GM12878 (cell line): ENCODE results near the gene OLAH. TPM values are rescaled to one million over a fixed set of nuclear protein-coding genes. Genes with fewer than 3 reads are reported as not detected.
A peak's percentile ranks its signal among the peaks of the same experiment; 100 is the strongest.

Source experiments
- ASH2L ChIP-seq: fragments of 300-600, 200-600 bp; sonication (generic); IDR thresholded peaks from 2 replicates; pipeline ENCODE4 v1.6.1; 2017; ENCODE audit warnings: low read depth, mild to moderate bottlenecking, borderline replicate concordance
- ATF2 ChIP-seq: IDR thresholded peaks from 2 replicates; pipeline ENCODE4 v1.6.1; 2012; ENCODE audit warnings: low read length, inconsistent platforms
- CBFB ChIP-seq: IDR thresholded peaks from 2 replicates; pipeline ENCODE4 v1.6.1; 2016; ENCODE audit warnings: antibody characterized with exemption, low read depth
- CHD4 ChIP-seq: fragments of 200-600 bp; sonication (generic); IDR thresholded peaks from 2 replicates; pipeline ENCODE4 v1.6.1; 2016; ENCODE audit warnings: mild to moderate bottlenecking
- CREB1 ChIP-seq: IDR thresholded peaks from 2 replicates; pipeline ENCODE4 v1.6.1; 2012; ENCODE audit warnings: low read depth, mild to moderate bottlenecking, inconsistent platforms
- IRF3 ChIP-seq: fragments of 450-650 bp; IDR thresholded peaks from 2 replicates; pipeline ENCODE4 v1.6.1; 2014; ENCODE audit warnings: mild to moderate bottlenecking
- LARP7 ChIP-seq: fragments of 450-650 bp; IDR thresholded peaks from 2 replicates; pipeline ENCODE4 v1.6.1; 2017; ENCODE audit warnings: mild to moderate bottlenecking
- SIN3A ChIP-seq: IDR thresholded peaks from 2 replicates; pipeline ENCODE4 v1.6.1; 2012; ENCODE audit warnings: low read depth, low read length, improper control_type of control experiment
- SMAD5 ChIP-seq: IDR thresholded peaks from 2 replicates; pipeline ENCODE4 v1.6.1; 2016; ENCODE audit warnings: antibody characterized with exemption, low read depth
- SREBF1 ChIP-seq: IDR thresholded peaks from 2 replicates; pipeline ENCODE4 v1.6.1; 2012; ENCODE audit warnings: mild to moderate bottlenecking, low read length
- TARDBP ChIP-seq: IDR thresholded peaks from 2 replicates; pipeline ENCODE4 v1.6.1; 2016; ENCODE audit warnings: borderline replicate concordance
- TCF12 ChIP-seq: IDR thresholded peaks from 2 replicates; pipeline ENCODE4 v1.6.1; 2011; ENCODE audit warnings: low read depth, mild to moderate bottlenecking, low read length
- WRNIP1 ChIP-seq: IDR thresholded peaks from 2 replicates; pipeline ENCODE4 v1.6.1; 2011; ENCODE audit warnings: low read depth, low read length, improper control_type of control experiment, borderline replicate concordance
- ZBTB11 ChIP-seq: fragments of 450-650 bp; formaldehyde crosslinking; IDR thresholded peaks from 2 replicates; pipeline ENCODE4 v1.5.0; 2022; ENCODE audit warnings: mild to moderate bottlenecking, missing genetic modification characterization
- ZBTB33 ChIP-seq: fragments of 450-650 bp; IDR thresholded peaks from 2 replicates; pipeline ENCODE4 v1.6.1; 2017; ENCODE audit warnings: mild to moderate bottlenecking
- ZBTB4 ChIP-seq: fragments of 450-650 bp; formaldehyde crosslinking; IDR thresholded peaks from 2 replicates; pipeline ENCODE4 v1.4.0; 2022; ENCODE audit warnings: mild to moderate bottlenecking, moderate library complexity
- ZSCAN29 ChIP-seq: fragments of 450-650 bp; IDR thresholded peaks from 2 replicates; pipeline ENCODE4 v1.6.1; 2017; ENCODE audit warnings: mild to moderate bottlenecking, moderate library complexity
- polyA plus RNA-seq, 11 experiments: library from polyadenylated mRNA; depleted of rRNA in 4 of 11; unstranded in 6 of 11; stranded (reverse) in 5 of 11; fragments of >200 nt; fragmentation: Nextera tagmentation in 4 of 11; fragmentation: Illumina TruSeq in 1 of 11; extraction: Ambion mirVana in 4 of 11; extraction: Trizol in 1 of 11; gene quantifications; 1 replicate in 1 of 11; 2 replicates in 10 of 11; pipeline versions ENCODE4 v1.2.1 to v1.2.3, GENCODE V29; 2011 to 2016; ENCODE audit warnings: inconsistent platforms in 2 of 11, missing spikeins in 2 of 11, low read depth in 1 of 11
- total RNA-seq, 4 experiments: library from RNA; depleted of rRNA in 3 of 4; stranded (reverse); fragments of >200 nt in 3 of 4; fragmentation: Illumina TruSeq in 1 of 4; extraction: Trizol in 1 of 4; gene quantifications; 2 replicates each; pipeline versions ENCODE4 v1.2.1 to v1.2.3, GENCODE V29; 2013 to 2021
- TF ChIP-seq, protein P1 (sequence below): IDR thresholded peaks from 2 replicates; pipeline ENCODE4 v1.6.1; 2012; ENCODE audit warnings: low read depth, low read length, improper control_type of control experiment

OLAH gene
- total and polyA plus RNA-seq, 10 of the 15 experiments (the other 5 are each of a cell fraction or from before 2014, with no cell fraction given): 0.10 to 1.4 (median 0.59) TPM; not detected in 1

DNA sequence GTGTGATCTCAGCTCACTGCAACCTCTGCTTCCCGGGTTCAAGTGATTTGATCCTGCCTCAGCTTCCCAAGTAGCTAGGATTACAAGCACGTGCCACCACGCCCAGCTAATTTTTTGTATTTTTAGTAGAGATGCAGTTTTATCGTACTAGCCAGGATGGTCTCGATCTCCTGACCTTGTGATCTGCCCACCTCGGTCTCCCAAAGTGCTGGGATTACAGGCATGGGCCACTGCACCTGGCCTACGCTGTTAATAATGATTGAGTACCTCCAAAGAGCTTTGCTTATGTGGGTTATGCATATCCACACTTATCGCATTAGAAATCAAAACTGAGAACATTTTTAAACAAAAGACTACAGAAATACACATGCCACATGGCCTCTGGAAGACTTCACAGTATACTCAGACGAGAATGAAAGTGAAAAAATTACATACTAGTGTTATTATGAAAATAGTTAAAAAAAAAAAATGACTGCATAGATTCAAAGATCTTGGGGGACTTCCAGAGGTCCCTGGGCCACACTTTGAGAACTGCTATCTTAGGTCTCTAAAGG is 78.8 kb downstream of the OLAH start (continued):
- no peak for TF ChIP-seq ZBTB4 (CRISPR knock-in tag)
- no peak for TF ChIP-seq ZBTB33
- peak; percentile 81 for TF ChIP-seq ATF2
- TF ChIP-seq, protein P1, sequence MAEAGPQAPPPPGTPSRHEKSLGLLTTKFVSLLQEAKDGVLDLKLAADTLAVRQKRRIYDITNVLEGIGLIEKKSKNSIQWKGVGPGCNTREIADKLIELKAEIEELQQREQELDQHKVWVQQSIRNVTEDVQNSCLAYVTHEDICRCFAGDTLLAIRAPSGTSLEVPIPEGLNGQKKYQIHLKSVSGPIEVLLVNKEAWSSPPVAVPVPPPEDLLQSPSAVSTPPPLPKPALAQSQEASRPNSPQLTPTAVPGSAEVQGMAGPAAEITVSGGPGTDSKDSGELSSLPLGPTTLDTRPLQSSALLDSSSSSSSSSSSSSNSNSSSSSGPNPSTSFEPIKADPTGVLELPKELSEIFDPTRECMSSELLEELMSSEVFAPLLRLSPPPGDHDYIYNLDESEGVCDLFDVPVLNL: no peak
- no peak for TF ChIP-seq ZSCAN29
- TF ChIP-seq CHD4: no peak
- TF ChIP-seq TCF12: 0 out of 2 replicates have a peak, but pooled peaks have one; percentile 52
- no peak for TF ChIP-seq ZBTB11
- no peak for TF ChIP-seq LARP7
- no peak for TF ChIP-seq CBFB
- TF ChIP-seq ASH2L: no peak; the same call in 1 of the 2 replicates
- TF ChIP-seq SREBF1: no peak
- TF ChIP-seq IRF3: no peak
- no peak for TF ChIP-seq CREB1
- TF ChIP-seq SIN3A: no peak
- no peak for TF ChIP-seq TARDBP
- TF ChIP-seq WRNIP1: no peak
- TF ChIP-seq SMAD5: no peak
